B cell (primary cell): ENCODE results near the gene TRIM27. TPM values are rescaled to one million over a fixed set of nuclear protein-coding genes. Genes with fewer than 3 reads are reported as not detected.

Experiments used
- ATAC-seq: fragments of 200-7000 bp; cut with Tn5 transposase; one replicate; pipeline ENCODE4 v1.10.0; 2021; ENCODE audit warnings: low read depth, mild to moderate bottlenecking, moderate number of reproducible peaks, moderate library complexity
- CTCF ChIA-PET: fragments of 350-600 bp; sonication (Branson Sonifier 250); formaldehyde crosslinking; loops from one replicate; lab custom pipeline; 2021; ENCODE audit warnings: antibody characterized with exemption, inconsistent platforms; lab: Charles Lee
- POLR2A ChIA-PET: fragments of 350-600 bp; sonication (Branson Sonifier 250); formaldehyde crosslinking; loops from one replicate; lab custom pipeline; 2021; ENCODE audit warnings: antibody characterized with exemption; lab: Charles Lee
- DNase-seq: peaks from one replicate; pipeline ENCODE4 v3.0.0; 2013
- H2AFZ ChIP-seq: 2 replicates; pipeline ENCODE4 v1.6.1; 2012; ENCODE audit warnings: mild to moderate bottlenecking, low read depth, low read length; ENCODE audit not compliant: insufficient read depth, poor library complexity, severe bottlenecking
- H3K27ac ChIP-seq, 2 donors: 1 replicate in 1 of 2; 2 replicates in 1 of 2; pipeline ENCODE4 v1.5.1; 2012 to 2013; ENCODE audit warnings: low read length in 2 of 2, mild to moderate bottlenecking in 2 of 2, moderate library complexity in 1 of 2
- H3K27me3 ChIP-seq, 4 experiments: fragments of 200-600 bp in 1 of 4; sonication (generic) in 1 of 4; replicated peaks in 1 of 4; 1 replicate in 2 of 4; 2 replicates in 2 of 4; pipeline versions ENCODE4 v1.6.1 to v1.7.0; 2013 to 2016; ENCODE audit warnings: low read length in 3 of 4, mild to moderate bottlenecking in 2 of 4, mixed read lengths in 1 of 4, moderate library complexity in 1 of 4; ENCODE audit not compliant: insufficient read depth in 4 of 4, control insufficient read depth in 3 of 4; ENCODE audit errors: control extremely low read depth in 1 of 4
- H3K36me3 ChIP-seq, 2 experiments: replicated peaks in 1 of 2; 1 replicate in 1 of 2; 2 replicates in 1 of 2; pipeline versions ENCODE4 v1.6.1 to v1.7.1; 2013; ENCODE audit warnings: low read length in 1 of 2; ENCODE audit not compliant: insufficient read depth in 2 of 2, control insufficient read depth in 1 of 2; ENCODE audit errors: control extremely low read depth in 1 of 2, extremely low read depth in 1 of 2
- H3K4me1 ChIP-seq, 2 donors: fragments of 200-600 bp in 1 of 2; sonication (generic) in 1 of 2; 1 replicate in 1 of 2; 2 replicates in 1 of 2; pipeline versions ENCODE4 v1.5.1 to v1.6.1; 2013 to 2017; ENCODE audit warnings: low read length in 2 of 2; ENCODE audit not compliant: control insufficient read depth in 2 of 2, insufficient read depth in 2 of 2
- H3K4me2 ChIP-seq: replicated peaks from 2 replicates; pipeline ENCODE3; 2012; ENCODE audit warnings: mild to moderate bottlenecking, low read depth, low read length; ENCODE audit not compliant: poor library complexity, severe bottlenecking
- H3K4me3 ChIP-seq, 5 experiments: fragments of 200-600 bp in 1 of 5; sonication (generic) in 1 of 5; 1 replicate in 3 of 5; 2 replicates in 2 of 5; pipeline versions ENCODE4 v1.5.1 to v1.7.0; 2011 to 2016; ENCODE audit warnings: low read length in 4 of 5, mild to moderate bottlenecking in 4 of 5, low read depth in 2 of 5, control low read depth in 1 of 5, moderate library complexity in 1 of 5; ENCODE audit not compliant: insufficient read depth in 1 of 5; ENCODE audit errors: control extremely low read depth in 1 of 5, extremely low read depth in 1 of 5
- H3K79me2 ChIP-seq: fragments of 200-600 bp; sonication (generic); one replicate; pipeline ENCODE4 v1.6.0; 2016; ENCODE audit warnings: low read length; ENCODE audit not compliant: control insufficient read depth, insufficient read depth
- H3K9ac ChIP-seq: fragments of 200-600 bp; sonication (generic); 2 replicates; pipeline ENCODE4 v1.6.1; 2017; ENCODE audit warnings: mild to moderate bottlenecking, low read length, moderate library complexity
- H3K9me3 ChIP-seq, 3 donors: one replicate each; pipeline versions ENCODE4 v1.6.1 to v1.7.1; 2013; ENCODE audit warnings: low read length in 2 of 3; ENCODE audit not compliant: control insufficient read depth in 2 of 3, insufficient read depth in 1 of 3; ENCODE audit errors: control extremely low read depth in 1 of 3
- H4K20me1 ChIP-seq: 2 replicates; pipeline ENCODE4 v1.6.0; 2012; ENCODE audit warnings: mild to moderate bottlenecking, low read length; ENCODE audit not compliant: insufficient read depth, control insufficient read depth, poor library complexity, severe bottlenecking
- H3K27ac Mint-ChIP-seq: one replicate; pipeline ENCODE4 v1.8.0; 2021; ENCODE audit warnings: mixed read lengths
- H3K27me3 Mint-ChIP-seq: one replicate; pipeline ENCODE4 v1.8.0; 2021; ENCODE audit warnings: mixed read lengths
- H3K4me1 Mint-ChIP-seq: one replicate; pipeline ENCODE4 v1.8.0; 2021; ENCODE audit warnings: mixed read lengths
- H3K4me3 Mint-ChIP-seq: one replicate; pipeline ENCODE4 v1.8.0; 2021; ENCODE audit warnings: mixed read lengths
- H3K9me3 Mint-ChIP-seq: one replicate; pipeline ENCODE4 v1.8.0; 2022; ENCODE audit warnings: mixed read lengths; ENCODE audit not compliant: insufficient read depth
- EZH2 ChIP-seq: IDR thresholded peaks from 2 replicates; pipeline ENCODE4 v1.6.1; 2012; ENCODE audit warnings: borderline replicate concordance, low read depth, mild to moderate bottlenecking, moderate library complexity, low read length; ENCODE audit not compliant: insufficient read depth, poor library complexity, severe bottlenecking
- WGBS: methylation state at CpG from one replicate; pipeline ENCODE4 v1.1.5; 2013; ENCODE audit warnings: missing lambda C conversion rate; ENCODE audit not compliant: insufficient coverage; 5-methylcytosine and 5-hydroxymethylcytosine counted together
- intact Hi-C: fragments of 100-400 bp; cut with micrococcal nuclease; formaldehyde crosslinking; loops from one replicate; pipeline ENCODE4 v1.10.0; 2022
- polyA plus RNA-seq: library from polyadenylated mRNA; depleted of rRNA; stranded (reverse); fragments of >200 nt; gene quantifications from 2 replicates; pipeline ENCODE4 v1.2.3, GENCODE V29; 2012
- total RNA-seq, 2 donors: library from RNA; stranded (reverse); fragments of 120-200 nt in 1 of 2; gene quantifications; 1 replicate in 1 of 2; 2 replicates in 1 of 2; pipeline versions ENCODE4 v1.2.3 to v1.2.4, GENCODE V29; 2013 to 2022
- TF ChIP-seq, protein P1 (sequence below): fragments of 200-600 bp; IDR thresholded peaks from one replicate; pipeline ENCODE4 v1.8.0; 2022; ENCODE audit warnings: antibody characterized with exemption, mild to moderate bottlenecking

Gene TRIM27
- total and polyA plus RNA-seq, 2 donors (not counting 1 experiment from before 2014, with no cell fraction given), result 48.3 to 70.0 TPM

- Histone ChIP-seq H2AFZ (no peak overlapping the region), H3K79me2 (no peaks in the 10 kb centered on the region), H3K36me3 (no peaks in the 10 kb centered on the region), H3K27ac (no peak overlapping the region), H3K27me3 (peaks cover 0 to 4% (median 0%) of the 10 kb centered on the region in 4 experiments), H3K4me3 (no peak overlapping the region), H3K4me2 (no peak overlapping the region), H3K9ac (no peak overlapping the region), H3K4me1 (peaks cover 10 to 19% of the 10 kb centered on the region in 2 donors), H4K20me1 (no peaks in the 10 kb centered on the region), H3K9me3 (peaks cover 0 to 40% (median 21%) of the 10 kb centered on the region in 3 donors)
- 95% methylated on average over 21 of the region's 22 CpGs for WGBS
- ATAC-seq (no peak), DNase-seq (no peak)
- ChIA-PET CTCF (interaction anchor here (3.5 kb wide), 1 partner anchor 24 kb away, joined by 20 read pairs; no protein-coding TSS in a partner anchor), POLR2A (no interaction called here)
- Mint-ChIP-seq H3K4me3 (no peak overlapping the region), H3K27ac (no peak overlapping the region), H3K27me3 (peaks cover 10% of the 10 kb centered on the region), H3K4me1 (peaks cover 24% of the 10 kb centered on the region), H3K9me3 (peaks cover 12% of the 10 kb centered on the region)
- intact Hi-C loops, result no loop called here
- TF ChIP-seq EZH2, result no peak
- TF ChIP-seq, protein P1, sequence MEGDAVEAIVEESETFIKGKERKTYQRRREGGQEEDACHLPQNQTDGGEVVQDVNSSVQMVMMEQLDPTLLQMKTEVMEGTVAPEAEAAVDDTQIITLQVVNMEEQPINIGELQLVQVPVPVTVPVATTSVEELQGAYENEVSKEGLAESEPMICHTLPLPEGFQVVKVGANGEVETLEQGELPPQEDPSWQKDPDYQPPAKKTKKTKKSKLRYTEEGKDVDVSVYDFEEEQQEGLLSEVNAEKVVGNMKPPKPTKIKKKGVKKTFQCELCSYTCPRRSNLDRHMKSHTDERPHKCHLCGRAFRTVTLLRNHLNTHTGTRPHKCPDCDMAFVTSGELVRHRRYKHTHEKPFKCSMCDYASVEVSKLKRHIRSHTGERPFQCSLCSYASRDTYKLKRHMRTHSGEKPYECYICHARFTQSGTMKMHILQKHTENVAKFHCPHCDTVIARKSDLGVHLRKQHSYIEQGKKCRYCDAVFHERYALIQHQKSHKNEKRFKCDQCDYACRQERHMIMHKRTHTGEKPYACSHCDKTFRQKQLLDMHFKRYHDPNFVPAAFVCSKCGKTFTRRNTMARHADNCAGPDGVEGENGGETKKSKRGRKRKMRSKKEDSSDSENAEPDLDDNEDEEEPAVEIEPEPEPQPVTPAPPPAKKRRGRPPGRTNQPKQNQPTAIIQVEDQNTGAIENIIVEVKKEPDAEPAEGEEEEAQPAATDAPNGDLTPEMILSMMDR, result no peak
Measured at GRCh38 chr6:28861339-28861738, 62.4 kb downstream of the TRIM27 start.

DNA sequence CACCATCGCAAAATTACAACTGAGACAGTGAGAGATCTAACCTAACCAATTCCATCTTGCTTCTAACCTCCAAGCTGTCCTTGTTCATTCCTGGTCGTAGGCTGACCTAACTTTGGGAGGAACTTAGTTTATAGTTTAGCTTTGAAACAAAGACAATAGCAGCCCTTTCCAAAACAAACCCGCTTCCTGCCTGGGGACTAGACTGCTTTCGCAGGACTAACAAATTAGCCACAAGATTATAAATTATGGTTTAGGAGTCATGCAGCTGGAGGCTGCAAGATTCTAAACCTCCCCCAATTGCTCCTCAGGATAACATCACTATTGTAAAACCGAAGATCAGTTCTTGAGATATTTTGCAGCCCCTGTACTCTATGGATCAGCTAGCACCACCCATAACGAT, 63.2 kb downstream of the TRIM27 start:
- intact Hi-C loops, result no loop called here
- 27% methylated on average over 3 of the region's 6 CpGs for WGBS
- no peak overlapping the region for H3K4me3 ChIP-seq
- TF ChIP-seq, protein P1, result no peak
- no peak for TF ChIP-seq EZH2
- H3K27ac ChIP-seq, result no peak overlapping the region
- no peaks in the 10 kb centered on the region for H3K36me3 ChIP-seq
- no peak overlapping the region for H2AFZ ChIP-seq
- H3K79me2 ChIP-seq, result no peaks in the 10 kb centered on the region
- Mint-ChIP-seq H3K4me3 (no peak overlapping the region), H3K27ac (no peak overlapping the region), H3K27me3 (peaks cover 10% of the 10 kb centered on the region), H3K4me1 (peaks cover 20% of the 10 kb centered on the region), H3K9me3 (peaks cover 8% of the 10 kb centered on the region)
- no peak overlapping the region for H3K9ac ChIP-seq
- ChIA-PET CTCF (interaction anchor here (3.5 kb wide), 1 partner anchor 23 kb away, joined by 20 read pairs; no protein-coding TSS in a partner anchor), POLR2A (no interaction called here)
- ATAC-seq, result no peak
- no peak for DNase-seq
- H3K27me3 ChIP-seq, result peaks cover 0 to 4% (median 0%) of the 10 kb centered on the region in 4 experiments
- no peak overlapping the region for H3K4me2 ChIP-seq
- peaks cover 0 to 41% (median 18%) of the 10 kb centered on the region in 3 donors for H3K9me3 ChIP-seq
- H3K4me1 ChIP-seq, result peaks cover 10 to 19% of the 10 kb centered on the region in 2 donors
- no peaks in the 10 kb centered on the region for H4K20me1 ChIP-seq
